Gastrocnemius medialis (tissue), 4 donors: Measurements from ENCODE around the gene RREB1. TPM values are rescaled to one million over a fixed set of nuclear protein-coding genes. Genes with fewer than 3 reads are reported as not detected.

Experiments
- ATAC-seq, 2 donors: fragments of 150-250 bp; one replicate each; pipeline ENCODE4 v1.9.1; 2016
- DNase-seq, 2 donors: peaks; one replicate each; pipeline ENCODE4 v3.0.0-alpha.2; 2019
- H3K27ac ChIP-seq, 4 donors: fragments of 200-600 bp; sonication (generic); 1 replicate in 1 of 4; 2 replicates in 3 of 4; pipeline ENCODE4 v1.5.1; 2016 to 2018; ENCODE audit warnings: mild to moderate bottlenecking in 2 of 4, moderate library complexity in 1 of 4
- H3K27me3 ChIP-seq, 3 donors: fragments of 200-600 bp; sonication (generic) in 2 of 3; 1 replicate in 1 of 3; 2 replicates in 2 of 3; pipeline versions ENCODE4 v1.5.1 to v1.6.0; 2016 to 2019; ENCODE audit warnings: mild to moderate bottlenecking in 1 of 3, moderate library complexity in 1 of 3
- H3K36me3 ChIP-seq, 2 donors: fragments of 200-600 bp; sonication (generic) in 1 of 2; one replicate each; pipeline ENCODE4 v1.5.1; 2017 to 2018
- H3K4me1 ChIP-seq, 2 donors: fragments of 200-600 bp; sonication (generic) in 1 of 2; one replicate each; pipeline ENCODE4 v1.5.1; 2016 to 2017; ENCODE audit warnings: mild to moderate bottlenecking in 2 of 2
- H3K4me3 ChIP-seq, 4 donors: fragments of 200-600 bp; sonication (generic) in 3 of 4; 1 replicate in 1 of 4; 2 replicates in 3 of 4; pipeline ENCODE4 v1.5.1; 2016 to 2019; ENCODE audit warnings: mild to moderate bottlenecking in 2 of 4
- H3K9me3 ChIP-seq, 3 donors: fragments of 200-600 bp; sonication (generic) in 2 of 3; 1 replicate in 1 of 3; 2 replicates in 2 of 3; pipeline ENCODE4 v1.5.1; 2016 to 2019
- POLR2A ChIP-seq, 2 donors: fragments of 450-650 bp; IDR thresholded peaks; one replicate each; pipeline ENCODE4 v1.6.1; 2017; ENCODE audit warnings: antibody characterized with exemption in 2 of 2, mild to moderate bottlenecking in 2 of 2, moderate library complexity in 2 of 2
- in situ Hi-C, 4 donors: fragments of 200-750 bp; cut with MboI; loops; one replicate each; pipeline versions ENCODE4 v1.15.0 to v1.8.0; 2017; ENCODE audit warnings: low sequenced_read_pairs in 4 of 4
- intact Hi-C: fragments of 100-400 bp; cut with DNase I; formaldehyde crosslinking; loops from one replicate; pipeline ENCODE4 v1.15.1; 2023; ENCODE audit warnings: low total_unique reads
- total RNA-seq, 4 donors: library from RNA; depleted of rRNA; stranded (reverse); fragments of >200 nt; gene quantifications; one replicate each; pipeline versions ENCODE4 v1.1.0 to v1.2.3, GENCODE V29; 2016
- TF ChIP-seq, protein P1 (sequence below), 5 experiments: fragments of 450-650 bp in 3 of 5; fragments of 200-600 bp in 2 of 5; sonication (generic) in 2 of 5; IDR thresholded peaks in 4 of 5; conservative IDR thresholded peaks in 1 of 5; 1 replicate in 4 of 5; 2 replicates in 1 of 5; pipeline ENCODE4 v1.5.1; 2016 to 2019; ENCODE audit warnings: antibody characterized with exemption in 5 of 5, mild to moderate bottlenecking in 3 of 5, moderate library complexity in 3 of 5

The RREB1 gene
- total RNA-seq, 4 donors from 2014 or later: 18.0 to 41.3 (median 39.2) TPM

DNA sequence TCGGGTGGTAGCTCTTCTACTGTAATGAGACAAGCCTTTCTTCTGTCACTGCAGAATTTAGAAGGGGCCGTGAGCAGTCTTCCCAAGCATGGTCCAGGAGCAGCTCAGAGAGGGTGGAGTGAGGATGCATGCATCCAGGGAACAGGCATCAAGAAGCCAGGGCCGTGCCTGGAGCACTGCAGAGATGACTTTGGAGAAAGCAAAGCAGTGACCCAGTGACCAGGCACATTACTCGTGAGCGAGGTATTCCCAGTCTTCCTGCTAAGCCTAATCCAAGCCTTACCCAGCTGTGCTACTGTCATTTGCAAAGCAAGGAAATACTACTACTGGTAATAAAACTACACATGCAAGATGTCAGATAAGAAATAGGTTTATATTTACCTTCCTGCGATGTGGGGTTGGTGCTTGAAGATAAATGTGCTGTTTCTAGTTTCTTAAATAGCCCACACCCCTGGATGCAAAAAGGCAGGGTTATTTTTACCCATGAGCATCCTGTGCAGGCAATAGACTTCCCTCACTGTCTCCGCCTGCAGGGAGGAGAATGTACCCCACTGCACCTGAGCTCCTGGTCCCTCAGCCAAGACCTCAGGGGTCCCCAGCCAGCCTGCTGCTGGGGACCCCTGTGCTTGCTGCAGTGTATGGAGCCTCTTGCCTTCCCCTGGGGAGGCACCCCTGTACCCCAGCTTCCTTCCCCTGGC lies 142.3 kb downstream of the RREB1 start:
- no peaks in the 10 kb centered on the region for H3K27me3 ChIP-seq
- TF ChIP-seq POLR2A (IDR thresholded peaks at IDR 0.05): no peak
- TF ChIP-seq, protein P1, sequence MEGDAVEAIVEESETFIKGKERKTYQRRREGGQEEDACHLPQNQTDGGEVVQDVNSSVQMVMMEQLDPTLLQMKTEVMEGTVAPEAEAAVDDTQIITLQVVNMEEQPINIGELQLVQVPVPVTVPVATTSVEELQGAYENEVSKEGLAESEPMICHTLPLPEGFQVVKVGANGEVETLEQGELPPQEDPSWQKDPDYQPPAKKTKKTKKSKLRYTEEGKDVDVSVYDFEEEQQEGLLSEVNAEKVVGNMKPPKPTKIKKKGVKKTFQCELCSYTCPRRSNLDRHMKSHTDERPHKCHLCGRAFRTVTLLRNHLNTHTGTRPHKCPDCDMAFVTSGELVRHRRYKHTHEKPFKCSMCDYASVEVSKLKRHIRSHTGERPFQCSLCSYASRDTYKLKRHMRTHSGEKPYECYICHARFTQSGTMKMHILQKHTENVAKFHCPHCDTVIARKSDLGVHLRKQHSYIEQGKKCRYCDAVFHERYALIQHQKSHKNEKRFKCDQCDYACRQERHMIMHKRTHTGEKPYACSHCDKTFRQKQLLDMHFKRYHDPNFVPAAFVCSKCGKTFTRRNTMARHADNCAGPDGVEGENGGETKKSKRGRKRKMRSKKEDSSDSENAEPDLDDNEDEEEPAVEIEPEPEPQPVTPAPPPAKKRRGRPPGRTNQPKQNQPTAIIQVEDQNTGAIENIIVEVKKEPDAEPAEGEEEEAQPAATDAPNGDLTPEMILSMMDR (IDR thresholded peaks at IDR 0.05 in 4 of 5, conservative IDR thresholded peaks at IDR 0.05 in 1 of 5): no peak
- no peak for DNase-seq
- intact Hi-C loops (no loop called here), in situ Hi-C loops (loop anchor here (10.0 to 25.0 kb wide), 4 partner anchors 313 to 563 kb away; no protein-coding TSS in a partner anchor)
- H3K4me1 ChIP-seq: peaks cover 0 to 5% of the 10 kb centered on the region in 2 donors
- no peak overlapping the region for H3K27ac ChIP-seq
- no peak overlapping the region for H3K4me3 ChIP-seq
- H3K9me3 ChIP-seq: no peaks in the 10 kb centered on the region
- H3K36me3 ChIP-seq: peaks cover 2 to 54% of the 10 kb centered on the region in 2 donors
- no peak for ATAC-seq

DNA sequence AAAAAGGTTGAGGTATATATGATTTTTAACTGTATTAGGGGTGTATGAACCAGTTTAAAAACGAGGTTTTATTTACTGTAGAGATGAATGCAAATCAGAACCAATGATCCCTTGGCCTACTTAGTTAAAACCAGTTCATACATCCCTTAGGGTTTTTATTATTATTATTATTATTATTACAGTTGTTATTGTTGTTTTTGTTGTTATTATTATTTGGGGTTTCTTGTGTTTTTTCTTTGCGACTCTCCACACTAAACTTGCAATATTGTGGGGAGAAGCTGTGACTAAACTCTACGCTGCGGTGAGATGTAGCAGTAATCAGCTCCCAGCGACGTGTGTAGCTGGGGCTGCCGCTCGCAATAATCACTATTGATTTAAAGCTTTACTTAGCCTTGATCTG lies 143.1 kb downstream of the RREB1 start:
- in situ Hi-C loops: no loop called here
- peaks cover 0 to 5% of the 10 kb centered on the region in 2 donors for H3K4me1 ChIP-seq
- H3K4me3 ChIP-seq: no peak overlapping the region
- peaks cover 0 to 5% (median 0%) of the 10 kb centered on the region in 3 donors for H3K9me3 ChIP-seq
- no peaks in the 10 kb centered on the region for H3K27me3 ChIP-seq
- TF ChIP-seq, protein P1 (IDR thresholded peaks at IDR 0.05 in 4 of 5, conservative IDR thresholded peaks at IDR 0.05 in 1 of 5): no peak
- TF ChIP-seq POLR2A (IDR thresholded peaks at IDR 0.05): no peak
- H3K36me3 ChIP-seq: peaks cover 2 to 54% of the 10 kb centered on the region in 2 donors
- intact Hi-C loops: no loop called here
- H3K27ac ChIP-seq: no peak overlapping the region
- ATAC-seq (no peak), DNase-seq (no peak)

DNA sequence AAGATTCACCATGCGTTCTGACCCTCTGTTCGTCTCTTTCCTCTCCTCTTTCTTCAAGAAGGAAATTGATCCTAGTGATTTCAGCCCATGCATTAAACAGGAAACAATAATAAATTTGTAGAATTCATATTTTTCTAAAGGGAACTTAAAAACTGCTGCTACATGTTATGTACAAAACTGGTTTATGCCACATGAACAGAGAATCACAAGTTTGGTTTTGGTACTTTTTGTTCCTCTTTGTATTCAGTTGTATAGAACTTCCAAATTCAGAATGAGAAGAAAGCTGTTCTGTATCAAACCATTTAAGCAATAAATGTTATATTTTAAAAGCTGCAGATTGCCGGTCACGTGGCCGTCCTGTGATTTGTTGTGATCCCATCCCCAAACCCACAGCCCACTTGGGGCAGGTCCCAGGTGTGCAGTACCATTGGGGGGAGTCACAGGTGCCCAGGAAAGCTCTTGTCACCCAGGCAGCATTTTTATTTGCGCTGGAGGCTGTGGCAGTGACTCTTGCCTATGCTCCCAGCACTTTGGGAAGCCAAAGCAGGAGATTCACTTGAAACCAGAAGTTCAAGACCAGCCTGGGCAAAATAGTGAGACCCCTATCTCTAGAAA lies 144.0 kb downstream of the RREB1 start:
- intact Hi-C loops (no loop called here), in situ Hi-C loops (no loop called here)
- TF ChIP-seq POLR2A (IDR thresholded peaks at IDR 0.05): no peak
- TF ChIP-seq, protein P1 (IDR thresholded peaks at IDR 0.05 in 4 of 5, conservative IDR thresholded peaks at IDR 0.05 in 1 of 5): no peak
- peak overlapping the region in 2 of 4 donors; percentile 20 to 49 for H3K27ac ChIP-seq
- ATAC-seq: no peak
- H3K27me3 ChIP-seq: no peaks in the 10 kb centered on the region
- H3K4me1 ChIP-seq: peaks cover 0 to 5% of the 10 kb centered on the region in 2 donors
- no peak for DNase-seq
- H3K9me3 ChIP-seq: peaks cover 0 to 8% (median 0%) of the 10 kb centered on the region in 3 donors
- H3K4me3 ChIP-seq: no peak overlapping the region
- peaks cover 2 to 46% of the 10 kb centered on the region in 2 donors for H3K36me3 ChIP-seq

DNA sequence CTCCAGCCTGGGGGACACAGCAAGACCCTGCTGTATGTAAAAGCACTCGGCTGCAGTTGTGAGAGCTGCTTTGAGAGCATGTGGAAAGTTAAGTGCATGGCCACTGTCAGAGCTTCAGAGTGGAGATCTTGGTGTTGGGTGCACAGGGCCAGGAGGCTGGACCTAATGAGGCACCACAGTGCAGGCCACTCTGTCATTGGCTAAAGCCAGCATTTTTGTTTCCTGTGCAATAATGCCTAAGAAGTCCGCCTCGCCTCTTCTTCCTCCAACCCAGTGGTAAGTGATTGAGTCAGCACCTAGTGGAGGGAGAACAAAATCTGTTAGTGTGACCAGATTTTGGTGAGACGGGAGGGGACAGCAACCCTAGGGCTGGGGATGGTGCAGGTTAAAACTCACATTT lies 144.6 kb downstream of the RREB1 start:
- ATAC-seq: peak in 1 of 2 donors; percentile 21
- Histone ChIP-seq H3K4me3 (no peak overlapping the region), H3K4me1 (peaks cover 0 to 5% of the 10 kb centered on the region in 2 donors), H3K9me3 (peaks cover 0 to 8% (median 0%) of the 10 kb centered on the region in 3 donors), H3K36me3 (peaks cover 2 to 39% of the 10 kb centered on the region in 2 donors), H3K27me3 (no peaks in the 10 kb centered on the region), H3K27ac (peak overlapping the region in 2 of 4 donors; percentile 20 to 49)
- TF ChIP-seq POLR2A (IDR thresholded peaks at IDR 0.05): no peak
- TF ChIP-seq, protein P1 (IDR thresholded peaks at IDR 0.05 in 4 of 5, conservative IDR thresholded peaks at IDR 0.05 in 1 of 5): no peak
- in situ Hi-C loops: no loop called here
- DNase-seq: no peak
- intact Hi-C loops: no loop called here
